ENCODE results near the gene ENPP6. TPM values are rescaled to one million over a fixed set of nuclear protein-coding genes. Genes with fewer than 3 reads are reported as not detected.

ENPP6 gene
- total and polyA plus RNA-seq, 12 donors = 0.03 to 0.68 (median 0.07) TPM; not detected in 3

DNA sequence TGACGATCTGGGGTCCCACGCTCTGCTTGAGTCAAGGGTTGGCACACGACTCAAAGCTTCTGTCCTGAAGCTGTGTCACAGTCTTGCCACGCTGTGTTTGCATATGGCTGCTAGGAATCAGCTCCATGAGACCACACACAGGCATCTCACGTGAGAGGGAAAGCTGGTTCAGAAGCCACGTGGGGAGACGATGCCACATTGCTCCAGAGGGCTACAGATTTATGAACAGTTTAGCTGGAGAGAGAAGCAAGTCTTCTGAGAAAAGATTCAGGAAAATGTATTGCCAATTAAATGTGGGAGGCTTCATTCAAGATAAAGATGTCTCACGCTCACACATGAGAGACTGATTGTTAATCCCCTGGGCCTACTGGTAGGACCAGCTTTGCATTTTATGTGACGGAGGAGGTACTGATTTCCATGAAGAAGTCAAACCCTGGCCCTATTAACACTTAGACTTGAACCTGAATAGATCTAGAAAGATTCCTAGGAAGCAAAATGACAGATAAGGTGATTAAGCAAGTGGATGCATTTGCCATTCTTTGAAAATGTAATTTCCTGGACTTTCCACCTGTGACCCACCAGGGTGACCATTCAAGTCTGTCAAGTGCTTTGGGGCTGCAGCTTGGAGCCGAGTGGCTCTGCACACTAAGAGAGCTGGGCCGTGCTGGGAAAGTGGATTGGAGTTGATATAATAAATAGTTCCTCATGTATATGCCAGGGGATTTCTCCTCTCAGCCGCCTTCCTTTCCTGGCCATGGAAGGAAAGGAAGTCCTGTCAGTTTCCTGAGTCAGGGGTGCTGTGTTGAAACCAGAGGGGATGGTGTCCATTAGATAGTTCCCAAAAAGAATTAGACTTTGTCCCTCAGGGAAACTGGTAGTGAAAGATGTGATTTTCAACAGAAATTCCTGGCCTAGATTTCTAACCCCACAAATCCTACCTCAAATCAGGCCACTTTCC, 29.0 kb downstream of the ENPP6 start:
- H3K4me3 ChIP-seq = no peak overlapping the region
- 82 to 90% methylated on average over 12 of the region's 12 CpGs for WGBS, 2 donors
- H3K36me3 ChIP-seq = no peaks in the 10 kb centered on the region
- H3K27me3 ChIP-seq = peaks cover 0 to 8% (median 0%) of the 10 kb centered on the region in 7 donors
- TF ChIP-seq, protein P1, sequence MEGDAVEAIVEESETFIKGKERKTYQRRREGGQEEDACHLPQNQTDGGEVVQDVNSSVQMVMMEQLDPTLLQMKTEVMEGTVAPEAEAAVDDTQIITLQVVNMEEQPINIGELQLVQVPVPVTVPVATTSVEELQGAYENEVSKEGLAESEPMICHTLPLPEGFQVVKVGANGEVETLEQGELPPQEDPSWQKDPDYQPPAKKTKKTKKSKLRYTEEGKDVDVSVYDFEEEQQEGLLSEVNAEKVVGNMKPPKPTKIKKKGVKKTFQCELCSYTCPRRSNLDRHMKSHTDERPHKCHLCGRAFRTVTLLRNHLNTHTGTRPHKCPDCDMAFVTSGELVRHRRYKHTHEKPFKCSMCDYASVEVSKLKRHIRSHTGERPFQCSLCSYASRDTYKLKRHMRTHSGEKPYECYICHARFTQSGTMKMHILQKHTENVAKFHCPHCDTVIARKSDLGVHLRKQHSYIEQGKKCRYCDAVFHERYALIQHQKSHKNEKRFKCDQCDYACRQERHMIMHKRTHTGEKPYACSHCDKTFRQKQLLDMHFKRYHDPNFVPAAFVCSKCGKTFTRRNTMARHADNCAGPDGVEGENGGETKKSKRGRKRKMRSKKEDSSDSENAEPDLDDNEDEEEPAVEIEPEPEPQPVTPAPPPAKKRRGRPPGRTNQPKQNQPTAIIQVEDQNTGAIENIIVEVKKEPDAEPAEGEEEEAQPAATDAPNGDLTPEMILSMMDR (IDR thresholded peaks at IDR 0.05) = no peak
- no peak for ATAC-seq
- H3K4me1 ChIP-seq = no peaks in the 10 kb centered on the region
- H3K9me3 ChIP-seq = peaks cover 0 to 6% (median 0%) of the 10 kb centered on the region in 11 donors
- H3K27ac ChIP-seq = no peak overlapping the region
- intact Hi-C loops (cut with DNase I) = no loop called here
- no peak for DNase-seq

- DNase-seq (no peak), ATAC-seq (no peak)
- H3K4me1 ChIP-seq = no peaks in the 10 kb centered on the region
- peaks cover 0 to 7% (median 0%) of the 10 kb centered on the region in 7 donors for H3K27me3 ChIP-seq
- no peak overlapping the region for H3K4me3 ChIP-seq
- 85 to 89% methylated on average over 6 of the region's 6 CpGs for WGBS, 2 donors
- no peak overlapping the region for H3K27ac ChIP-seq
- peaks cover 0 to 26% (median 6%) of the 10 kb centered on the region in 11 donors for H3K9me3 ChIP-seq
- no peaks in the 10 kb centered on the region for H3K36me3 ChIP-seq
- intact Hi-C loops (cut with DNase I) = loop anchor here in 1 of 10 donors (10.0 kb wide), 1 partner anchor 48 kb away; no protein-coding TSS in a partner anchor
- TF ChIP-seq, protein P1 (IDR thresholded peaks at IDR 0.05) = no peak
Measured at GRCh38 chr4:184177271-184177670, 40.4 kb downstream of the ENPP6 start.

- Histone ChIP-seq H3K4me1 (no peaks in the 10 kb centered on the region), H3K36me3 (no peaks in the 10 kb centered on the region), H3K27me3 (peaks cover 0 to 7% (median 0%) of the 10 kb centered on the region in 7 donors), H3K27ac (no peak overlapping the region), H3K9me3 (peaks cover 0 to 15% (median 6%) of the 10 kb centered on the region in 11 donors), H3K4me3 (no peak overlapping the region)
- TF ChIP-seq, protein P1 (IDR thresholded peaks at IDR 0.05) = no peak
- intact Hi-C loops (cut with DNase I) = loop anchor here in 2 of 10 donors (5.0 to 10.0 kb wide), 2 partner anchors 50 to 458 kb away; no protein-coding TSS in a partner anchor
- DNase-seq (no peak), ATAC-seq (no peak)
- 89 to 93% methylated on average over 16 of the region's 16 CpGs for WGBS, 2 donors
Measured at GRCh38 chr4:184174571-184175488, 42.8 kb downstream of the ENPP6 start.

DNA sequence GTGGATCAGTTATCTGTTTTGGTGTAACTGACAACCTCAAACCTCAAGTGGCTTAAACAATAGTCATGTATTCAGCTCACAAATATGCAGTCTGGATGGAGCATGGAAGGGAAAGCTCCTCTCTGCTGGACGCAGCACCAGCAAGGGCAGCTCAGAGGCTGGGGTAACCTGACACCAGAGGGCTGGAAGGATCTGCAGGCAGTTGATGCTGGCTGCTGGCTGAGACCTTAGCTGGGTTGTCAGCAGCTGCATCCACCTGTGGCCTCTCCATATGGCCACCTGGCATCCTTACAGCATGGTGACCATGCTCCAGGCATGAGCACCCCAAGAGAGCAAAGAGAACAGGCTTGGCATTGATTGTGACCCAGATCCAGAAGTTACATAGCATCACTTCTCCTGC, 46.7 kb downstream of the ENPP6 start:
- no peak for ATAC-seq
- TF ChIP-seq, protein P1 (IDR thresholded peaks at IDR 0.05) = no peak
- WGBS, 2 donors = 57 to 62% methylated on average over 1 of the region's 1 CpG

More for the DNA sequence above, 46.7 kb downstream of the ENPP6 start:
- intact Hi-C loops (cut with DNase I) = loop anchor here in 2 of 10 donors (5.0 to 10.0 kb wide), 2 partner anchors 54 to 454 kb away; no protein-coding TSS in a partner anchor
- Histone ChIP-seq H3K4me3 (no peak overlapping the region), H3K27me3 (peaks cover 0 to 19% (median 0%) of the 10 kb centered on the region in 7 donors), H3K4me1 (peaks cover 0 to 9% (median 0%) of the 10 kb centered on the region in 9 donors), H3K36me3 (no peaks in the 10 kb centered on the region), H3K9me3 (no peaks in the 10 kb centered on the region), H3K27ac (no peak overlapping the region)
- no peak for DNase-seq

Measured in heart right ventricle (tissue), 16 donors.